NOMO-1 treated with dmso at 0.1 percent for 144 hours (cell line): ENCODE results near the gene PITHD1.
"Not testable (repeated sequence)": the region's sequence is repeated elsewhere in the genome, so short reads cannot be mapped to it uniquely, and the experiment has no call there.

ENCODE experiments used
- DNase-seq: peaks from one replicate; lab custom pipeline; 2025; ENCODE audit not compliant: unreplicated experiment; lab: John Stamatoyannopoulos, UW

The PITHD1 gene

GRCh38 chr1:23777979-23778814 is at the start of gene PITHD1:
Gene PITHD1, plus strand, starts transcription at chr1:23778418. Its CDS starts 98 bp downstream, at chr1:23778516.
- DNase-seq, result peak; percentile 81

GRCh38 chr1:23732363-23733224 is 45.6 kb upstream of the PITHD1 start:
- DNase-seq, result no peak

- not testable (repeated sequence) for DNase-seq
Observed at GRCh38 chr1:23733281-23733680, 44.9 kb upstream of the PITHD1 start.

GRCh38 chr1:23736437-23737134 is 41.6 kb upstream of the PITHD1 start:
- no peak for DNase-seq

GRCh38 chr1:23741609-23742008 is 36.6 kb upstream of the PITHD1 start:
- no peak for DNase-seq

GRCh38 chr1:23742670-23743286 is 35.4 kb upstream of the PITHD1 start:
- no peak for DNase-seq

- DNase-seq, result peak; percentile 53
Observed at GRCh38 chr1:23743287-23744152, 34.7 kb upstream of the PITHD1 start, which contains the start of gene ELOA. Gene ELOA, plus strand, starts transcription at chr1:23743471. Its CDS starts 33 bp downstream, at chr1:23743504.

GRCh38 chr1:23745515-23745914 is 32.7 kb upstream of the PITHD1 start:
- no peak for DNase-seq

- no peak for DNase-seq
Observed at GRCh38 chr1:23748016-23748415, 30.2 kb upstream of the PITHD1 start.

GRCh38 chr1:23751050-23751814 is 27.0 kb upstream of the PITHD1 start:
- no peak for DNase-seq

GRCh38 chr1:23751815-23752200 is 26.4 kb upstream of the PITHD1 start:
- no peak for DNase-seq

- DNase-seq, result no peak
Observed at GRCh38 chr1:23752909-23753308, 25.3 kb upstream of the PITHD1 start.

- DNase-seq, result no peak
Observed at GRCh38 chr1:23756676-23757075, 21.5 kb upstream of the PITHD1 start.

GRCh38 chr1:23757812-23758211 is 20.4 kb upstream of the PITHD1 start:
- no peak for DNase-seq

- DNase-seq, result no peak
Observed at GRCh38 chr1:23759277-23759676, 18.9 kb upstream of the PITHD1 start.

- DNase-seq, result no peak
Observed at GRCh38 chr1:23763041-23763577, 15.1 kb upstream of the PITHD1 start.

GRCh38 chr1:23768733-23769132 is 9.5 kb upstream of the PITHD1 start:
- DNase-seq, result no peak

GRCh38 chr1:23772049-23772853 is 6.0 kb upstream of the PITHD1 start:
- DNase-seq, result peak; percentile 17
